K562 (cell line): Measurements from ENCODE around the gene LINGO3. TPM values are rescaled to one million over a fixed set of nuclear protein-coding genes. Genes with fewer than 3 reads are reported as not detected.

ENCODE experiments used
- BRD4 ChIP-seq: fragments of 200-600 bp; sonication (generic); IDR thresholded peaks from 2 replicates; pipeline ENCODE4 v1.6.1; 2017; ENCODE audit warnings: inconsistent platforms
- GTF2A2 ChIP-seq: IDR thresholded peaks from 2 replicates; pipeline ENCODE4 v1.6.1; 2016; ENCODE audit warnings: mild to moderate bottlenecking, missing genetic modification characterization, missing compliant biosample characterization
- HNRNPK ChIP-seq: fragments of 200-400 bp; formaldehyde crosslinking; IDR thresholded peaks from one replicate; pipeline ENCODE4 v1.6.1; 2018; ENCODE audit warnings: mild to moderate bottlenecking, low read depth, low read length; ENCODE audit not compliant: poor library complexity, severe bottlenecking
- LEF1 ChIP-seq: fragments of 450-650 bp; IDR thresholded peaks from 2 replicates; pipeline ENCODE4 v1.6.1; 2016; ENCODE audit warnings: mild to moderate bottlenecking
- MXD1 ChIP-seq: fragments of 250-450 bp; sonication (Bioruptor Pico); IDR thresholded peaks from 2 replicates; pipeline ENCODE4 v1.8.0; 2021; ENCODE audit warnings: borderline replicate concordance, mild to moderate bottlenecking, moderate library complexity; ENCODE audit not compliant: poor library complexity, severe bottlenecking
- PHB ChIP-seq: fragments of 250-450 bp; sonication (Bioruptor Pico); IDR thresholded peaks from 2 replicates; pipeline ENCODE4 v1.5.0; 2021
- SRF ChIP-seq, 2 experiments: fragments of 250-450, 450-650 bp in 1 of 2; sonication (Bioruptor Pico) in 1 of 2; sonication (generic) in 1 of 2; formaldehyde crosslinking; IDR thresholded peaks; 2 replicates each; pipeline versions ENCODE4 v1.5.0 to v1.5.1; 2020 to 2022; ENCODE audit warnings: mild to moderate bottlenecking in 1 of 2, missing genetic modification reagents in 1 of 2
- SRSF1 ChIP-seq: fragments of 200-400 bp; formaldehyde crosslinking; IDR thresholded peaks from 2 replicates; pipeline ENCODE4 v1.6.1; 2017; ENCODE audit warnings: mild to moderate bottlenecking, low read depth, low read length, moderate library complexity
- ZNF23 ChIP-seq: fragments of 250-450 bp; sonication (Bioruptor Pico); IDR thresholded peaks from 2 replicates; pipeline ENCODE4 v1.4.0; 2020; ENCODE audit warnings: mild to moderate bottlenecking
- ZNF253 ChIP-seq: fragments of 250-450 bp; sonication (Bioruptor Pico); conservative IDR thresholded peaks from 2 replicates; pipeline ENCODE4 v1.6.1; 2021; ENCODE audit warnings: mild to moderate bottlenecking
- ZNF41 ChIP-seq: fragments of 250-450 bp; sonication (Bioruptor Pico); conservative IDR thresholded peaks from 2 replicates; pipeline ENCODE4 v1.4.0; 2020; ENCODE audit warnings: mild to moderate bottlenecking
- ZNF436 ChIP-seq: fragments of 250-450, 450-650 bp; sonication (Bioruptor Pico); formaldehyde crosslinking; IDR thresholded peaks from 2 replicates; pipeline ENCODE4 v1.7.0; 2020; ENCODE audit warnings: mild to moderate bottlenecking
- polyA plus RNA-seq, 8 experiments: library from polyadenylated mRNA; depleted of rRNA in 4 of 8; stranded (reverse) in 5 of 8; unstranded in 3 of 8; fragments of >200 nt; fragmentation: Nextera tagmentation in 2 of 8; fragmentation: Illumina TruSeq in 1 of 8; extraction: Ambion mirVana in 2 of 8; extraction: Trizol in 1 of 8; gene quantifications; 2 replicates each; pipeline versions ENCODE4 v1.2.1 to v1.2.3, GENCODE V29; 2011 to 2014; ENCODE audit warnings: inconsistent platforms in 1 of 8, missing spikeins in 1 of 8
- total RNA-seq, 7 experiments: library from RNA; depleted of rRNA in 6 of 7; stranded (reverse); fragments of >200 nt in 6 of 7; fragmentation: Illumina TruSeq in 2 of 7; extraction: Trizol in 2 of 7; gene quantifications; 2 replicates each; pipeline versions ENCODE4 v1.2.1 to v1.2.3, GENCODE V29; 2011 to 2021; ENCODE audit warnings: low replicate concordance in 1 of 7
- TF ChIP-seq, protein P1 (sequence below): sonication (generic); formaldehyde crosslinking; IDR thresholded peaks from 2 replicates; pipeline ENCODE4 v1.8.1; 2022; ENCODE audit warnings: missing genetic modification reagents
- TF ChIP-seq, protein P2 (sequence below): fragments of 450-650 bp; formaldehyde crosslinking; IDR thresholded peaks from 2 replicates; pipeline ENCODE4 v1.4.0; 2020; ENCODE audit warnings: mild to moderate bottlenecking
- TF ChIP-seq, protein P3 (sequence below), 2 experiments: IDR thresholded peaks; 2 replicates each; pipeline ENCODE4 v1.6.1; 2012; ENCODE audit warnings: improper control_type of control experiment in 2 of 2, low read depth in 2 of 2, low read length in 2 of 2, borderline replicate concordance in 1 of 2
- TF ChIP-seq, protein P4 (sequence below): fragments of 250-450 bp; sonication (Bioruptor Pico); IDR thresholded peaks from 2 replicates; pipeline ENCODE4 v1.5.1; 2021; ENCODE audit warnings: mild to moderate bottlenecking
- TF ChIP-seq, protein P5 (sequence below): IDR thresholded peaks from 3 replicates; pipeline ENCODE4 v1.6.1; 2011; ENCODE audit warnings: borderline replicate concordance, mild to moderate bottlenecking, moderate library complexity; ENCODE audit not compliant: insufficient read length; ENCODE audit errors: extremely low read depth

Gene LINGO3
- total and polyA plus RNA-seq, 9 of the 15 experiments (the other 6 are each of a cell fraction or from before 2014, with no cell fraction given), result 0.03 to 0.05 (median 0.03) TPM; not detected in 6

DNA sequence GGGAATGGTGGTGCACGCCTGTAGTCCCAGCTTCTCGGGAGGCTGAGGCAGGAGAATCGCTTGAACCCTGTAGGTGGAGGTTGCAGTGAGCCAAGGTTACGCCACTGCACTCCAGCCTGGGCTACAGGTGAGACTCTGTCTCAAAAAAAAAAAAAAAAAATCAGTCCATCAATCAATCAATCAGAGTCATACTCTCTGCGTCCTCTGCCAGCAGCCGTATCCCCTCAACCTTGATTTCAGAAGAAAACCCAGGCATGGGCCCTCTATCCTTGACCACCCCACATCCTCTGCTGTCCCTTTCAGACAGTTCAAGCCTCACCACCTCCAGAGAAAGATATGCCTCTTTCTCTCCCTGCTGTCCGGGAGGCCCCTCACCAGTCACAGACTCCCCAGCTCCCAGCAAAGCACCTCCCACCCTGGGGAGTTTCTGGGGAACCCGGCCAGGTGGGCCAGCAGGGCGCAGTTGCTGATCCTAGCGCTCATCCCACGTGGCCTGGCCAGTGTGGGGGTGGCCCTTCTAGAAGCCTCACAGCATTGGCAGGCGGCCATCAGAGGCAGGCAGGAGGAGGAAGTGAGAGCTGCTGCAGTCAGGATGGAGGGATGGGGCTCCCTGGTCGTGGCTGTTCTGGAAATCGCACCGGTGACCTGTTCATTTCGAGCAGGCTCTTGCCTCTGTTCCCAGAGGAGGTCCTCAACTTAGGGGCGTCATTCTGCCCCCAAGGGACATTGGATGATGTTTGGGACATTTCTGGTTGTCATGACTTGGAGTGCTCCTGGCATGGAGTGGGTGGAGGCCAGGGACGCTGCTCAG, 41.6 kb downstream of the LINGO3 start (continued):
- TF ChIP-seq, protein P1, sequence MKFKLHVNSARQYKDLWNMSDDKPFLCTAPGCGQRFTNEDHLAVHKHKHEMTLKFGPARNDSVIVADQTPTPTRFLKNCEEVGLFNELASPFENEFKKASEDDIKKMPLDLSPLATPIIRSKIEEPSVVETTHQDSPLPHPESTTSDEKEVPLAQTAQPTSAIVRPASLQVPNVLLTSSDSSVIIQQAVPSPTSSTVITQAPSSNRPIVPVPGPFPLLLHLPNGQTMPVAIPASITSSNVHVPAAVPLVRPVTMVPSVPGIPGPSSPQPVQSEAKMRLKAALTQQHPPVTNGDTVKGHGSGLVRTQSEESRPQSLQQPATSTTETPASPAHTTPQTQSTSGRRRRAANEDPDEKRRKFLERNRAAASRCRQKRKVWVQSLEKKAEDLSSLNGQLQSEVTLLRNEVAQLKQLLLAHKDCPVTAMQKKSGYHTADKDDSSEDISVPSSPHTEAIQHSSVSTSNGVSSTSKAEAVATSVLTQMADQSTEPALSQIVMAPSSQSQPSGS (CRISPR knock-in tag), result no peak
- TF ChIP-seq SRF (CRISPR knock-in tag; IDR thresholded peaks at IDR 0.05) (no peak), ZNF23 (no peak), SRSF1 (no peak), PHB (CRISPR knock-in tag) (no peak), MXD1 (no peak), ZNF253 (CRISPR knock-in tag) (no peak), BRD4 (no peak), LEF1 (no peak), ZNF436 (CRISPR knock-in tag) (no peak), GTF2A2 (tag) (no peak), HNRNPK (no peak), ZNF41 (CRISPR knock-in tag) (no peak)
- TF ChIP-seq, protein P2, sequence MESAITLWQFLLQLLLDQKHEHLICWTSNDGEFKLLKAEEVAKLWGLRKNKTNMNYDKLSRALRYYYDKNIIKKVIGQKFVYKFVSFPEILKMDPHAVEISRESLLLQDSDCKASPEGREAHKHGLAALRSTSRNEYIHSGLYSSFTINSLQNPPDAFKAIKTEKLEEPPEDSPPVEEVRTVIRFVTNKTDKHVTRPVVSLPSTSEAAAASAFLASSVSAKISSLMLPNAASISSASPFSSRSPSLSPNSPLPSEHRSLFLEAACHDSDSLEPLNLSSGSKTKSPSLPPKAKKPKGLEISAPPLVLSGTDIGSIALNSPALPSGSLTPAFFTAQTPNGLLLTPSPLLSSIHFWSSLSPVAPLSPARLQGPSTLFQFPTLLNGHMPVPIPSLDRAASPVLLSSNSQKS (CRISPR knock-in tag), result no peak
- TF ChIP-seq, protein P3, sequence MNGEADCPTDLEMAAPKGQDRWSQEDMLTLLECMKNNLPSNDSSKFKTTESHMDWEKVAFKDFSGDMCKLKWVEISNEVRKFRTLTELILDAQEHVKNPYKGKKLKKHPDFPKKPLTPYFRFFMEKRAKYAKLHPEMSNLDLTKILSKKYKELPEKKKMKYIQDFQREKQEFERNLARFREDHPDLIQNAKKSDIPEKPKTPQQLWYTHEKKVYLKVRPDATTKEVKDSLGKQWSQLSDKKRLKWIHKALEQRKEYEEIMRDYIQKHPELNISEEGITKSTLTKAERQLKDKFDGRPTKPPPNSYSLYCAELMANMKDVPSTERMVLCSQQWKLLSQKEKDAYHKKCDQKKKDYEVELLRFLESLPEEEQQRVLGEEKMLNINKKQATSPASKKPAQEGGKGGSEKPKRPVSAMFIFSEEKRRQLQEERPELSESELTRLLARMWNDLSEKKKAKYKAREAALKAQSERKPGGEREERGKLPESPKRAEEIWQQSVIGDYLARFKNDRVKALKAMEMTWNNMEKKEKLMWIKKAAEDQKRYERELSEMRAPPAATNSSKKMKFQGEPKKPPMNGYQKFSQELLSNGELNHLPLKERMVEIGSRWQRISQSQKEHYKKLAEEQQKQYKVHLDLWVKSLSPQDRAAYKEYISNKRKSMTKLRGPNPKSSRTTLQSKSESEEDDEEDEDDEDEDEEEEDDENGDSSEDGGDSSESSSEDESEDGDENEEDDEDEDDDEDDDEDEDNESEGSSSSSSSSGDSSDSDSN (IDR thresholded peaks at IDR 0.05; ENCODE audit: borderline replicate concordance in 1 of 2, low read depth in 2 of 2, low read length in 2 of 2), result no peak
- TF ChIP-seq, protein P4, sequence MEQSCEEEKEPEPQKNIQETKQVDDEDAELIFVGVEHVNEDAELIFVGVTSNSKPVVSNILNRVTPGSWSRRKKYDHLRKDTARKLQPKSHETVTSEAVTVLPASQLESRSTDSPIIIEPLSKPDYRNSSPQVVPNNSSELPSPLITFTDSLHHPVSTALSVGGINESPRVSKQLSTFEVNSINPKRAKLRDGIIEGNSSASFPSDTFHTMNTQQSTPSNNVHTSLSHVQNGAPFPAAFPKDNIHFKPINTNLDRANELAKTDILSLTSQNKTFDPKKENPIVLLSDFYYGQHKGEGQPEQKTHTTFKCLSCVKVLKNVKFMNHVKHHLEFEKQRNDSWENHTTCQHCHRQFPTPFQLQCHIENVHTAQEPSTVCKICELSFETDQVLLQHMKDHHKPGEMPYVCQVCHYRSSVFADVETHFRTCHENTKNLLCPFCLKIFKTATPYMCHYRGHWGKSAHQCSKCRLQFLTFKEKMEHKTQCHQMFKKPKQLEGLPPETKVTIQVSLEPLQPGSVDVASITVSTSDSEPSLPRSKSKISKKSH (CRISPR knock-in tag), result no peak
- TF ChIP-seq, protein P5, sequence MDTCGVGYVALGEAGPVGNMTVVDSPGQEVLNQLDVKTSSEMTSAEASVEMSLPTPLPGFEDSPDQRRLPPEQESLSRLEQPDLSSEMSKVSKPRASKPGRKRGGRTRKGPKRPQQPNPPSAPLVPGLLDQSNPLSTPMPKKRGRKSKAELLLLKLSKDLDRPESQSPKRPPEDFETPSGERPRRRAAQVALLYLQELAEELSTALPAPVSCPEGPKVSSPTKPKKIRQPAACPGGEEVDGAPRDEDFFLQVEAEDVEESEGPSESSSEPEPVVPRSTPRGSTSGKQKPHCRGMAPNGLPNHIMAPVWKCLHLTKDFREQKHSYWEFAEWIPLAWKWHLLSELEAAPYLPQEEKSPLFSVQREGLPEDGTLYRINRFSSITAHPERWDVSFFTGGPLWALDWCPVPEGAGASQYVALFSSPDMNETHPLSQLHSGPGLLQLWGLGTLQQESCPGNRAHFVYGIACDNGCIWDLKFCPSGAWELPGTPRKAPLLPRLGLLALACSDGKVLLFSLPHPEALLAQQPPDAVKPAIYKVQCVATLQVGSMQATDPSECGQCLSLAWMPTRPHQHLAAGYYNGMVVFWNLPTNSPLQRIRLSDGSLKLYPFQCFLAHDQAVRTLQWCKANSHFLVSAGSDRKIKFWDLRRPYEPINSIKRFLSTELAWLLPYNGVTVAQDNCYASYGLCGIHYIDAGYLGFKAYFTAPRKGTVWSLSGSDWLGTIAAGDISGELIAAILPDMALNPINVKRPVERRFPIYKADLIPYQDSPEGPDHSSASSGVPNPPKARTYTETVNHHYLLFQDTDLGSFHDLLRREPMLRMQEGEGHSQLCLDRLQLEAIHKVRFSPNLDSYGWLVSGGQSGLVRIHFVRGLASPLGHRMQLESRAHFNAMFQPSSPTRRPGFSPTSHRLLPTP, result no peak
